DND-41 (cell line): ENCODE data around the gene SEPTIN5.

Source experiments
- ATAC-seq: fragments of 200-7000 bp; cut with Tn5 transposase; 3 replicates; pipeline ENCODE4 v1.9.1; 2021; ENCODE audit warnings: low read depth; ENCODE audit not compliant: insufficient read depth
- DNase-seq: peaks from one replicate; pipeline ENCODE4 v3.0.0-alpha.2; 2020
- H2AFZ ChIP-seq: 2 replicates; pipeline ENCODE4 v1.6.0; 2012; ENCODE audit warnings: low read depth, low read length
- H3K27ac ChIP-seq: 2 replicates; pipeline ENCODE4 v1.5.1; 2012; ENCODE audit warnings: low read length, inconsistent platforms
- H3K27me3 ChIP-seq: fragments of 200-600 bp; sonication (generic); 2 replicates; pipeline ENCODE4 v1.6.0; 2012; ENCODE audit warnings: low read length, mild to moderate bottlenecking, inconsistent platforms; ENCODE audit not compliant: insufficient read depth, poor library complexity
- H3K36me3 ChIP-seq: 2 replicates; pipeline ENCODE4 v1.5.1; 2012; ENCODE audit warnings: low read length, inconsistent platforms; ENCODE audit not compliant: insufficient read depth
- H3K4me1 ChIP-seq: 2 replicates; pipeline ENCODE4 v1.5.1; 2012; ENCODE audit warnings: mild to moderate bottlenecking, low read length; ENCODE audit not compliant: insufficient read depth
- H3K4me2 ChIP-seq: 2 replicates; pipeline ENCODE4 v1.6.0; 2012; ENCODE audit warnings: mild to moderate bottlenecking, moderate library complexity, low read length, inconsistent platforms; ENCODE audit not compliant: insufficient read depth
- H3K4me3 ChIP-seq, 2 experiments: fragments of 200-600 bp in 1 of 2; shearing (Covaris generic) in 1 of 2; 2 replicates each; pipeline ENCODE4 v1.5.1; 2012 to 2016; ENCODE audit warnings: inconsistent platforms in 2 of 2, low read length in 2 of 2, mild to moderate bottlenecking in 2 of 2, low read depth in 1 of 2, moderate library complexity in 1 of 2
- H3K79me2 ChIP-seq: 2 replicates; pipeline ENCODE4 v1.6.0; 2012; ENCODE audit warnings: low read length, inconsistent platforms; ENCODE audit not compliant: insufficient read depth
- H3K9ac ChIP-seq: 2 replicates; pipeline ENCODE4 v1.6.0; 2012; ENCODE audit warnings: low read depth, mild to moderate bottlenecking, inconsistent platforms, low read length, moderate library complexity
- H3K9me3 ChIP-seq: 2 replicates; pipeline ENCODE4 v1.5.1; 2012; ENCODE audit warnings: low read length, moderate library complexity, mild to moderate bottlenecking, inconsistent platforms; ENCODE audit not compliant: insufficient read depth, severe bottlenecking
- H4K20me1 ChIP-seq: 2 replicates; pipeline ENCODE4 v1.6.0; 2012; ENCODE audit warnings: low read length; ENCODE audit not compliant: insufficient read depth
- EZH2 ChIP-seq: IDR thresholded peaks from 3 replicates; pipeline ENCODE4 v1.6.1; 2012; ENCODE audit warnings: borderline replicate concordance, low read depth, mild to moderate bottlenecking, moderate library complexity, low read length, inconsistent platforms; ENCODE audit not compliant: severe bottlenecking
- TF ChIP-seq, protein P1 (sequence below): IDR thresholded peaks from 2 replicates; pipeline ENCODE4 v1.5.1; 2012; ENCODE audit warnings: borderline replicate concordance, low read length, moderate library complexity, mild to moderate bottlenecking; ENCODE audit not compliant: poor library complexity, severe bottlenecking; ENCODE audit errors: extremely low read depth

Gene SEPTIN5

GRCh38 chr22:19747551-19747950 lies 33.2 kb downstream of the SEPTIN5 start:
- Histone ChIP-seq H3K4me2 (no peak overlapping the region), H3K9ac (no peak overlapping the region), H2AFZ (no peak overlapping the region), H3K4me3 (no peak overlapping the region), H3K36me3 (no peaks in the 10 kb centered on the region), H3K4me1 (no peaks in the 10 kb centered on the region), H3K27me3 (no peaks in the 10 kb centered on the region), H3K79me2 (no peaks in the 10 kb centered on the region), H3K27ac (no peak overlapping the region), H4K20me1 (no peaks in the 10 kb centered on the region; the same call in none of the 2 replicates), H3K9me3 (no peaks in the 10 kb centered on the region)
- TF ChIP-seq, protein P1, sequence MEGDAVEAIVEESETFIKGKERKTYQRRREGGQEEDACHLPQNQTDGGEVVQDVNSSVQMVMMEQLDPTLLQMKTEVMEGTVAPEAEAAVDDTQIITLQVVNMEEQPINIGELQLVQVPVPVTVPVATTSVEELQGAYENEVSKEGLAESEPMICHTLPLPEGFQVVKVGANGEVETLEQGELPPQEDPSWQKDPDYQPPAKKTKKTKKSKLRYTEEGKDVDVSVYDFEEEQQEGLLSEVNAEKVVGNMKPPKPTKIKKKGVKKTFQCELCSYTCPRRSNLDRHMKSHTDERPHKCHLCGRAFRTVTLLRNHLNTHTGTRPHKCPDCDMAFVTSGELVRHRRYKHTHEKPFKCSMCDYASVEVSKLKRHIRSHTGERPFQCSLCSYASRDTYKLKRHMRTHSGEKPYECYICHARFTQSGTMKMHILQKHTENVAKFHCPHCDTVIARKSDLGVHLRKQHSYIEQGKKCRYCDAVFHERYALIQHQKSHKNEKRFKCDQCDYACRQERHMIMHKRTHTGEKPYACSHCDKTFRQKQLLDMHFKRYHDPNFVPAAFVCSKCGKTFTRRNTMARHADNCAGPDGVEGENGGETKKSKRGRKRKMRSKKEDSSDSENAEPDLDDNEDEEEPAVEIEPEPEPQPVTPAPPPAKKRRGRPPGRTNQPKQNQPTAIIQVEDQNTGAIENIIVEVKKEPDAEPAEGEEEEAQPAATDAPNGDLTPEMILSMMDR = no peak
- no peak for TF ChIP-seq EZH2
- DNase-seq (no peak), ATAC-seq (no peak)

GRCh38 chr22:19748139-19748538 lies 33.8 kb downstream of the SEPTIN5 start:
- H3K4me1 ChIP-seq = no peaks in the 10 kb centered on the region
- H4K20me1 ChIP-seq = no peaks in the 10 kb centered on the region; the same call in none of the 2 replicates
- no peaks in the 10 kb centered on the region for H3K79me2 ChIP-seq
- no peak overlapping the region for H3K4me3 ChIP-seq
- DNase-seq = no peak
- no peak overlapping the region for H3K4me2 ChIP-seq
- no peak for TF ChIP-seq EZH2
- TF ChIP-seq, protein P1 = no peak
- no peak overlapping the region for H2AFZ ChIP-seq
- ATAC-seq = no peak
- H3K27me3 ChIP-seq = no peaks in the 10 kb centered on the region
- H3K27ac ChIP-seq = no peak overlapping the region
- H3K9ac ChIP-seq = no peak overlapping the region
- no peaks in the 10 kb centered on the region for H3K9me3 ChIP-seq
- H3K36me3 ChIP-seq = no peaks in the 10 kb centered on the region

DNA sequence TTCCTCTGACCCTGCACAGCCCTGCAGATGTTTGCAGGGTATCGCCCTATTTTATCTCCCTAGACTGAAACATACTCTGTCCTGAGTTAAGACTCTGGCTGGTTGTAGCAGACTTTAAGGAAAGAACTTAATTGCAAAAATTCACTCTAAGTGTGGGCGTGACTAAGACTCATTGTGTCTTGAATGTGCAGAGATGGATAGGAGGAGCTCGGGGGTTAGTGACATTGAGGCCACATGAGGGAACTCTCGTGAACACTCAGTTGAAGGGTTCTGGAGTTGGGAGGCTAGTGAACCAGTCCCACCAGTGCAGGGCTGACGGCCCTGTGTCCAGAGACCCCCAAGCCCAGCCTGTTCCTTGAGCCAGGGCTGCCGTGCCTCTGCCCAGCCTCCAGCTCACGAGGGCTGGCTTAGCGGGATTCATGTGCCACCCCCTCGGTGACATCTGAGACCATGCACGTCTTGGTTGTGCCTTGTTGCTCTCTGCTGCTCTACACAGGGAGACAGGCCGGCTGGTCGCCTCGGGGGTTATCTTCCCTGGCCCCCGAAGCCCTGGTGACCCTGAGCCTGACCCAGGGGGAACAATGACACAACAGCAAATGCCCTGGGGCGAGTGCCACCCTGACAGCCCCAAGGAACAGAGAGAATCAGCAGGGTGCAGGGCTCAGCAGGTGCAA lies 34.8 kb downstream of the SEPTIN5 start:
- no peaks in the 10 kb centered on the region for H3K79me2 ChIP-seq
- no peak for TF ChIP-seq EZH2
- H3K4me3 ChIP-seq = no peak overlapping the region
- no peak overlapping the region for H3K27ac ChIP-seq
- H3K4me2 ChIP-seq = no peak overlapping the region
- no peak overlapping the region for H3K9ac ChIP-seq
- no peaks in the 10 kb centered on the region for H3K36me3 ChIP-seq
- H3K27me3 ChIP-seq = no peaks in the 10 kb centered on the region
- peaks cover 4% of the 10 kb centered on the region for H4K20me1 ChIP-seq
- no peaks in the 10 kb centered on the region for H3K4me1 ChIP-seq
- H2AFZ ChIP-seq = no peak overlapping the region
- DNase-seq (no peak), ATAC-seq (no peak)
- H3K9me3 ChIP-seq = no peaks in the 10 kb centered on the region

DNA sequence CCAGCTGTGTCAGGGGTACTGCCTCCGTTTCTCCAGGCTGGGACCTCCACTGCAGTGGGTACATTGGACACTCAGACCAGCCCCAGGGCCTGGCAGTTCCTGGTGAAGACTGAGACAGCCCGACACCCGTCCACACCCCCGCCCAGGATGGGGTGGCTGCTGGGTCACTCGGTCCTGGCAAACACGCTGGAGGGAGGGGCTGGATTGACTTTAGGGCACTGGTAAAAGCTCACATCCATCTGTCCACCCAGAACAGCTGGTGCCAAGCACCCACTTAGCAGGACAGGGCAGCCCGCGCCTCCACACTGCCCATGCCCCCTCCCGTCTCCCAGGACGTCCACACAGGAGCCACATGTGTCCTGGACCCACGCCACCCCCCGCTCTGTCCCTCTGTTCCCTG lies 35.6 kb downstream of the SEPTIN5 start:
- ATAC-seq (no peak), DNase-seq (no peak)
- H3K4me2 ChIP-seq = no peak overlapping the region
- H3K9ac ChIP-seq = no peak overlapping the region
- no peak overlapping the region for H3K4me3 ChIP-seq
- no peak overlapping the region for H3K27ac ChIP-seq
- no peaks in the 10 kb centered on the region for H3K79me2 ChIP-seq
- H3K9me3 ChIP-seq = no peaks in the 10 kb centered on the region
- no peaks in the 10 kb centered on the region for H3K36me3 ChIP-seq
- H4K20me1 ChIP-seq = peaks cover 4% of the 10 kb centered on the region
- no peak for TF ChIP-seq EZH2
- TF ChIP-seq, protein P1 = no peak
- H3K4me1 ChIP-seq = no peaks in the 10 kb centered on the region
- H2AFZ ChIP-seq = no peak overlapping the region
- H3K27me3 ChIP-seq = no peaks in the 10 kb centered on the region
